ENCODE results near the gene ANAPC2. TPM values are rescaled to one million over a fixed set of nuclear protein-coding genes. Genes with fewer than 3 reads are reported as not detected.
"Not testable (repeated sequence)": the region's sequence is repeated elsewhere in the genome, so short reads cannot be mapped to it uniquely, and the experiment has no call there.

The ANAPC2 gene
- total RNA-seq, 1 donor from 2014 or later = 24.4 TPM

DNA sequence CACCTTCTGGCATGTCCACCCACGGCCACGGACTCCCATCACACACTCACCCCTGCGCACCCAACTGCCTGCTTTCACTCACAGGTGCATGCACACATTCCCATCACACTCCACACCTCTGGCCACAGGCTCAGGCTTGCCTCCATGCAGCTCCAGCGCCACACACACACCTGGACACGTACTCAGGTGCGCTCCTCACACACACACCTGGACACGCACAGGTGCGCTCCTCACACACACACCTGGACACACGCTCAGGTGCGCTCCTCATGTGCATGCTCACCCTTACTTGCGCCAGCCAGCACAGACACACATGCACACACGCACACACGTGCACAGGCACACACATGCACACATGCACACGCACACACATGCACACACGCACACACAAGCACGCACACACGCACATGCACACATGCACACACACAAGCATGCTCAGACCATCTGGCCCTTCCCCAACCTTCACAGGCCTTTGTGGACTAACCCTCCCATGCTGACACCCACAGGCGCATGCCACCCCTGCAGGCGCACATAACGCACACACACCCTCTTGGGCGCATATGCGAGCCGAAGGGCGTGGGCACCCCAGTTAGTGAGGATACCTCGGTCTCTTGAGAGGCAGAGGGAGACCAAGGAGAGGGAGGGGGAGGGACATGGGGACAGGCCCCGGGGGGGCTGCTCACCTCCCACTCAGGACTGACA is 41.1 kb downstream of the ANAPC2 start:
- DNase-seq (ENCODE audit: low read depth, low spot score) = no peak

DNA sequence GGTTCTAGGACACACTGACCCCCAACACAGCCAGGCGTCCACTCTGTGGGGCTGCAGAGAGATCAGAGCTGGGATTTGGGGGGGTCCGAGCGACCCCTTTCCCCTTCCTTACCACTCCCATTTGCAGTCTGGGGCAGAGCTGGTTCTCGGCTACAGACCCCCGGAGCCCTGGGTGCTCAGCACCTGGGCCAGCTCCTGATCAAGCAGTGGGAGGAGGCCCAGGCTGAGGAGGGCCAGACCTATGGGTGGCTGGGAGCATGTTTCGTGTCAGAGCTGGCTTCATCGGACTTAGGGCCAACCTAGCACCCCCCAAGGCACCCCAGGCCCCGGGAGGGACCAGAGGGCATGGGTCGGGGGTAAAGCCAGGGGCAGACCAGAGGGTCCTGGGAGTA is 41.8 kb downstream of the ANAPC2 start:
- DNase-seq (ENCODE audit: low read depth, low spot score) = no peak

DNA sequence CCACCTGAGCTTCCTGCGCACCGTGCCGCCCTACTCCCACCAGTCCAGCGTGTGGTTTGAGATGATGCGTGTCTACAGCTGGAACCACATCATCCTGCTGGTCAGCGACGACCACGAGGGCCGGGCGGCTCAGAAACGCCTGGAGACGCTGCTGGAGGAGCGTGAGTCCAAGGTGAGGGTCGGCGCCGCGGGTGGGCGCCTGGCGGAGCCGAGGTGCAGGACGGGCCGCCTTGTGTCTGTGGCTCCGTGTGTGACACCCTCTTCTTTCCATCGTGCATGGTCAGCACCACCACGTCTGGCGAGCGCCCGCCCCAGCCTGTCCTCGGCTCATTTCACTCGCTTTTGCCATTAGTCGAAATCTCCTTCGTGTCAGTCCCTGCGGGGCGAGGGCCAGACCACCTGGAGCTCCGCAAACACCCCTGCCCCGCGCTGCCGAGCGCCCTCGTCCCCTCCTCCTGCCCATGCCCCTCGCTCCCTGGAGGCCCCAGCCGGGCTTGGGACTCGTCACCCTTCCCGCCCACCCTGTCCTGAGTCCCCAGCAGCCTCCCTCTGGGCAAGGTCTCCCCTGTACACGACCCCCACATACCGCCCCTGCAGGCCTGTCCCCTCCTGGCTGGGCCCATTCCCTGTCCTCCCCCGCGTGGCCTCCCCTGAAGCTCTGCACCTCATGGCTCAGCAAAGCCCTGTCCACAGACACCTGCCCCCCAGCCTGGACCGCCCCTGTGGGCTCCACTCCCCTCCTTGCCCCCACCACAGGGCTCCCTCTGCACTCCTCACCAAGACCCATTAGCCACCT is 42.4 kb downstream of the ANAPC2 start:
- no peak for DNase-seq (ENCODE audit: low read depth, low spot score)

DNA sequence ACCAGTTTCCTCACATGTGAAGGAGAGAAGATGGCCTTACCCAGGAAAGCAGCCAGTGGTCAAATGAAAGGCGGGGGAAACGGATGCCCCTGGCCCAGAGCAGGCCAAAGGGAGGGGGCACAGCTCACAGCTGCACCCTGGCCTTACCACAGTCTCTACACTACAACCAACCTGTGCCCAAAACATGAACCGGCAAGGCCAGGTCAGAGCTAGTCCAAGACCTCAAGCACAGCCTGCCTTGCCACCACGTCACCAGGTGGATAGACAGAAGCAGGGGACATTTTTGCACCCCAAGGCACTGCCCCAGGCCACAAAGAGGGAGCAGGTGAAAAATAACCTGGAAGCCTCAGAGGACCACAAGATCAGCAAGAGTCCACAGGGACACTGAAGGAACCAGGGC is 44.9 kb downstream of the ANAPC2 start:
- DNase-seq (ENCODE audit: low read depth, low spot score) = no peak

DNA sequence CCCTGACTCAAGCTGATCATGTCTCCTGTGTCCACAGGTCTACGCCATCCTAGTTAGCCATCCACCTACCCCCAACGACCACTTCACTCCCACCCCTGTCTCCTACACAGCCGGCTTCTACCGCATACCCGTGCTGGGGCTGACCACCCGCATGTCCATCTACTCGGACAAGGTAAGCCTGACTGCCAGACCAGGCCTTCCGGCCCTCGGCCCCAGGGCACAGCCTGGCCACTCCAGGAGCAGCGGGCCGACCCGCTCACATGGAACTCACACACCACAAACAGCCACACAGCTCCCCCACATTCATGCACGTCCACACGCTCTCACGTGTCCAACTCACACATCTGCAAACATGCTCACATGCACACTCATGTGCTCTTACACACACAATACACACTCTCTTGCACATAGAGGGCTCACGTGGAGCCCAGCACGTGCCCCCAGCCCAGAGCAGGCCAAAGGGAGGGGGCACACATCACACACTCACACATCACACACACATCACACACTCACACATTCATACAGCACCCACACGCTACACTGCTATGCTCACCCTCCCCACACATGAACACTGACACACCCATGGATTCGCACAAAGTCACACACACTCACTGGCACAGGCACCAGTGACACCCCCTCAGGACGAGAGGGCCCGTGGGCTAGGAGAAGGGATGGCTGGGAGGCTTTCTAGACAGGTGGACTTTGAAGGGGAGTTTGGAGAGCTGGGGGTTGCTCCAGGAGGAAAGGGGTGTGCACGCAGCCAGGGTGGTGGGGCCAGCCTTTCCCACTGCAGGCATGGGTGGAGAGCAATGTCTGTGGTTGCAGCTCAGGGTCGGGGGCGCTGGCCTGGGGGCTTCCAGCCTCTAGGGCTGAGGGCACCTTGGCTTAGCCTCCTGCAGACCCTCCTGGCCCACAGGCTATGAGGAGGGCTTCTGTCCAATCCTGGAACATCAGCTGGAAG is 46.1 kb downstream of the ANAPC2 start:
- no peak for DNase-seq (ENCODE audit: low read depth, low spot score)

DNA sequence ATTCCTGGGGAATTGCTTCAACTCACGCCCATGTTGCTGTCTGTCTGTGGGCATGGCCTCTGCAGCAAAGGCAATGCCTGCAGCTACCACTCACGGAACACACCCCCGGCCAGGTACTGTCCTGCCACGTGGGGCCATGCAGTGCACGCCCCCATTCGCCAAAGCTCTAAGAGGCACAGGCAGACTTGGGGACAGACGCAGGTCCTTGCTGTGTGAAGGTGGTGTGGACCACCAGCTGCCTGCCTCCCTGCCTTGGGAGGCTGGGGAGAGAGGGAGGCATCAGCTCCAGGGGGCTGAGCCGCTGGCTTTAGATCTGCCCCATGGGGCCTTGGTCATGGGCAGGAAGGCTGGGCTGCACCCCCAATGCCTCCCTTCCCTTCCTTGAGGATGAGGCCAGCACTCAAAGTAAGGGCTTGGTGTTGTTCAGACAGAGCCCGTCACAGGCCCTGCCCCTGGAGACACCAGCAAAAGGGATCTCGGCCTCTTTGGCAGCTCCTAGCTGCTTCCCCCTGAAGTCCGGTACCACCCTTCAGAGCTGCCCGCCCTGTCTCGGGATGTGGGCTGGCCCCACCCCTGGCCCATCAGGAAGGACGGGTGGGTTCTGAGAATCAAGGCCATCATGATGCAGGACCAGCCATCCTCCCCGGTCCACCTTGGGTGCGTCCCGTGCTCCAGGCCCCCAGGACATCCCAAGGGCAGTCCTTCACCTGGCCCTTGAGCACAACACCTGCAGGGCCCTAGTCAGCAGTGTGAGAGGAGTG is 47.1 kb downstream of the ANAPC2 start:
- no peak for DNase-seq (ENCODE audit: low read depth, low spot score)

DNA sequence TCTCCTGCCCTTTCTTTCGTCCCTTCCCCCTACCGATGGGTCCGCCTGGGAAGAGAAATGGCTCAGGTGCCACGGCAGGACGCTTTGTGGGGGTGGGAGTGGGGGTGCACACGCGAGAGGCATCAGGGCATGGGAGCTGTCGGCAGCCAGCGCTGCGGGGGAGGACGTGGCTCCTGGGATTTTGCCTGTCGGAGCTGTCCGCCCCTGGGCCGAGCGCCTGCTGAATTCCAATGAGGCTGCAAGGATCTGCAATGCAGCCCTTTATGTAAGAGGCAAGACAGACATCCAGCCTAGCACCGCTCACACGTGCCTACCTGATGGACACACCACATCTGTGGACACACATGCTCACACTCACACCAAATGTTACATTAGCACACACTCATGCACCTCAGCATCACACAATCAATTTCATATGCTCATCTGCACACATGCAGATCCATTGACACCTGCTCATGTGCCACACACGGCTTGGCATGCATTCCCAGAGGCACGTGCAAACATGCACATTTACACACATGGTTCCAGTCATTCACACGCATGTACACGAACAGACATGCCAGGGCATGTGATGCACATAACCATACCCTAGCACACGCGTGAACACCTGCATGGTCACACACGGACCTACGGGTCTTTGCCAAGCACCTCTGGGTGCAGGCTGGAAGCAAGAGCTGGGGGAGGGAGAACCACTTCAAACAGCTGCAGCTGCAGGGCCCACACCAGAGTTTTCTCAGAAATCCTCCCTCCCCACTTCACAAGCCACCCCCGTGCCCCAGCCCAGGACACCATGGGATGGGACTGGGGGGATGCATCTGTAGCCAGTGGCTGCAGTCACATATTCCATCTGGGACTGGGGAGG is 48.0 kb downstream of the ANAPC2 start:
- no peak for DNase-seq (ENCODE audit: low read depth, low spot score)

DNA sequence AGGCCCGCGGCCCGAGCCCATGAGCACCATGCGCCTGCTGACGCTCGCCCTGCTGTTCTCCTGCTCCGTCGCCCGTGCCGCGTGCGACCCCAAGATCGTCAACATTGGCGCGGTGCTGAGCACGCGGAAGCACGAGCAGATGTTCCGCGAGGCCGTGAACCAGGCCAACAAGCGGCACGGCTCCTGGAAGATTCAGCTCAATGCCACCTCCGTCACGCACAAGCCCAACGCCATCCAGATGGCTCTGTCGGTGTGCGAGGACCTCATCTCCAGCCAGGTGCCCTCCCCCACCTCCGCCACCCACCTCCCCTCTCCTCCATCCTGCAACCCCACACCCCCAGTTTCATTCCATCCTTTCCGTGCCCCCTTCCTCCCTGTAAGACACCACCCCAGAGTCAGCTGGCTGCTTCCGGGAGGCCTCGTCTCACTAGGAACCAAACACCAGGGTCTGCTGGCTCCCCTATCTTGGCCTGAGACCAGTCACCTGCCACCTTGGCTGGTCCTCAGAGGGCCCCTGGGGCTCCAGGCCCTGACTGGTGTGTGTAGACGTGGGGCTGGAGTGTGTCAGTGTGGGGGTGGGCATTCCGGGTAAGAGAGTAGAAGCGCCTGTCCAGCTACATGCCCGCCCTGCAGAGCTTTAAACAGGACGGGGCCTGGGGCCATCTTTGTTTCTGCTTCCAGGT is 48.8 kb downstream of the ANAPC2 start:
- DNase-seq (ENCODE audit: low read depth, low spot score) = no peak

DNA sequence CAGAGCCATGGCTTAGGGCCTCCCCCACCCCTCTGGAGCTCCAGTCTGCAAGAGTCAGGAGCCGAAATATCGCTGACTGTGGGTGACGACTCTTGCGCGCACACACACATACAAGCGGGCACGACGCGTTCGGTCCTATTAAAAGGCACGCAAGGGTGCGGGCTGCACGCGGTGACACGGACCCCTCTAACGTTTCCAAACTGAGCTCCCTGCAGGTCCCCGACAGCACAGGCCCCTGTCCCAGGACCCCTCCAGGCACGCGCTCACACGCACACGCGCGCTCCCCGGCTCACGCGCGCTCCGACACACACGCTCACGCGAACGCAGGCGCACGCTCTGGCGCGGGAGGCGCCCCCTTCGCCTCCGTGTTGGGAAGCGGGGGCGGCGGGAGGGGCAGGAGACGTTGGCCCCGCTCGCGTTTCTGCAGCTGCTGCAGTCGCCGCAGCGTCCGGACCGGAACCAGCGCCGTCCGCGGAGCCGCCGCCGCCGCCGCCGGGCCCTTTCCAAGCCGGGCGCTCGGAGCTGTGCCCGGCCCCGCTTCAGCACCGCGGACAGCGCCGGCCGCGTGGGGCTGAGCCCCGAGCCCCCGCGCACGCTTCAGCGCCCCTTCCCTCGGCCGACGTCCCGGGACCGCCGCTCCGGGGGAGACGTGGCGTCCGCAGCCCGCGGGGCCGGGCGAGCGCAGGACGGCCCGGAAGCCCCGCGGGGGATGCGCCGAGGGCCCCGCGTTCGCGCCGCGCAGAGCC is 49.5 kb downstream of the ANAPC2 start, which contains the start of gene GRIN1:
TSS of gene GRIN1 (plus strand) at position 433 of the 746 bp plus-strand sequence. CDS start 333 bp downstream, outside the sequence.
- no peak for DNase-seq (ENCODE audit: low read depth, low spot score)

DNA sequence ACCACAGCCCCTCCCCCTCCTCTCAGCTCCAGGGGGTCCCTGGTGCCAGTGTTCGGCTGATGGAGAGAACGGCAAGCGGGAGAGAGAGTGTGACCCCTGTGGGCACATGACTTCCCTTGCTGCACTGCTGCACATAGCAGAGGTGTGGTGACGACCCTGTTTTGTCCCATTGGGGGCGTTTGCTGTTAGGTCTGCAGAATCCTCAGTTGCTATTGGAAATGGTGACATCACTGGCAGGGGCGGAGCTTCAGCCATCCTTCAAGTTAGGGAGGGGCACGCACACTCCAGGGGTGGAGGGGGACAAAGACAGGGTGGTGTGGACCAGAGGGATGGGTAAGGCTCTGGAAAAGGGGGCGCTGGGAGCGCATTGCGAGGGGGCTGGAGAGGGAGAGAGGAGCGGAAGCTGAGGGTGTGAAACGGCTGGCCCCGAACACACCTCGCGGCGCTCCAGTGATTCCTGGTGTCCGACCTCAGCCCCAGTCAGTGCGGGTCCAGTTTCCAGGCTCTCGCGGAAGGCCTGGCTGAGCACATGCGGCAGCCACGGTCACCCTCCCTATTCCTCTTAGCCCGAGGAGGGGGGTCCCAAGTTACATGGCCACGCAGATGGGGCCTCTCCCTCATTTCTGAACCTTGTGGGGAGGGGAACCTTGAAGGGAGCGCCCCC is 50.2 kb downstream of the ANAPC2 start:
- DNase-seq (ENCODE audit: low read depth, low spot score) = no peak

DNA sequence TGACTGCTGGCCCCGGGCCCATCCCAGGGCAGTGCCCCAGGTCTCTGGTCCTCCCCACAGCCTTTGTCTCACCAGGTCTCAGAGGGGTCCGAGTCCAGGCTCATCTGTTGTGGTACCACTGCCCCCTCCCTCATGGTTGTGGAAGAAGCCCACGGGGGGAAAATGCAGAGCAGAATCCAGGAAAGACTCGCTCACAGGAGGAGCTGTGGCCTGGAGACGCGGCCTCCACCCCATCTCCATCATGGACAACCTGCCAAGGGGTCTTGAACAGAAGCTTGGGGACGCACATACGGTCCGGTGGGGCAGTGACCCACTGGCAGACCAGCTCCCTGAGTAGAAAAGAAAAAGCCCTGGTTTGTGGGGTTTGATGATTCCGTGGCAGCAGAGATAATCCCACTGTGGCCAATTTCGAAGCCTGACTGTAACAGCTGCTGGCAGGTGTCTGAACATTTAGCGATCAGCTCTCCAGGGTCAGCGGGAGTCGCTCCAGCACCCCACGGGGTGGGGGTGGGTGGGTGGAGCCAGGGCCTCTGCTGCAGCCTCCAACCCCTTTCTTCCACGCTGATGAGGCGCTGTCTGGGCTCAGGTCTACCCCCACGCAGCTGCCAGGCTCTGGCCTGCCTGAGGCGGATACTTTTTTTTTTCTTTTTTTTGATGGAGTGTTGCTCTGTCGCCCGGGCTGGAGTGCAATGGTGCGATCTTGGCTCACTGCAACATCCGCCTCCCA is 51.3 kb downstream of the ANAPC2 start:
- no peak for DNase-seq (ENCODE audit: low read depth, low spot score)

DNA sequence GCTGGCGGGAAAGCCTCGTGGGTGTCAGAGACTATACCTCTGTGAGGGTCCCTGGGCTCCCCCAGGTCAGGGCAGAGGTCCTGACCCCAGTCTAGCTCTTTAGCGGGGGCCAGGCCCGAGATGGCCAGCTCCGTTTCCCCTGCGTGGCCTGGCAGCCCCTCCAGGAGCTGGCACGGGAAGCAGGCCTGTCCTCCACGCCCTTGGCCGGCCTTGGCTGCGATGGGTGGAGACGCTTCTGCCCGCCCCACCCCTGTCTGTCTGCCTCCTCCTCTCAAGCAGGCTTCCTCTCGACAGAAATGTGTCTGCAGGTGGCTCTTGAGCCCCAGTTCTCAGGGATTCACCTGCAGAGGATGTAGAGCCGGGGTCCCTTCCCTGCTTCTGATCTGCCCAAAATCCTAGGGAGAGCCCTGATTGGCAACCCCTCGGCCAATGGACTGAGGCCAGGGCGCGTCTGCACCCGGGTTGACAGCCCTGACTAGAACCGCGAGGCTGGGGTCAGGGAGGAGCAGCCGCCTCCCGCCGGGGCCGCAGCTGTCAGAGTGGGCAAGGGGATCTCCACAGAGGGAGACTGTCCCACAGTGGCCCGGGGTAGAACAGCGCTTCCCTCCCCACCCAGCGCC is 52.0 kb downstream of the ANAPC2 start:
- no peak for DNase-seq (ENCODE audit: low read depth, low spot score)

DNA sequence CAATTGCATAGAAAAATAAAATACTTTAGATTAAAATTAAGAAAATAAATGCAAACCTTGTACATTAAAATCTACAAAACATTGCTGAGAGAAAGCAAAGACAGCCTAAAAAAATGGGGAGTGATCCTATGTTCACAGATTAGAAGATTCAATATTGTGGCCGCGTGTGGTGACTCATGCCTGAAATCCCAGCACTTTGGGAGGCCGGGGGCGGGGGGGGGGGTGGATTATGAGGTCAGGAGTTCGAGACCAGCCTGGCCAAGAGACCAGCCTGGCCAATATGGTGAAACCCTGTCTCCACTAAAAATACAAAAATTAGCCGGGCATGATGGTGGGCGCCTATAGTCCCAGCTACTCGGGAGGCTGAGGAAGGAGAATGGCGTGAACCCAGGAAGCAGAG is 53.2 kb downstream of the ANAPC2 start:
- DNase-seq (ENCODE audit: low read depth, low spot score) = not testable (repeated sequence)

DNA sequence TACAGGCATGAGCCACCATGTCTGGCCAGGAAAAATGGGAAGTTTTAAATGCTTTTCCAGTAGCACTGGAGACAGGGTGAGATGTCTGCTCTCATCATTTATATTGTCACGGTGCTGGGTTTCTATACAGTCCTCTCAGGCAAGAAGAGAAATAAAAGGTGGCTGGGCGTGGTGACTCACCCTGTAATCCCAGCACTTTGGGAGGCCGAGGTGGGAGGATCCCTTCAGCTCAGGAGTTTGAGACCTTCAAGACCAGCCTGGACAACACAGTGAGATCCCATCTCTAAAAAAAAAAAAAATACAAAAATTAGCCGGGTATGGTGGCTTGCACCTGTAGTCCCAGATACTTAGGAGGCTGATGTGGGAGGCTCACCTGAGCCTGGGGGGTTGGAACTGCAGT is 54.2 kb downstream of the ANAPC2 start:
- DNase-seq (ENCODE audit: low read depth, low spot score) = no peak

DNA sequence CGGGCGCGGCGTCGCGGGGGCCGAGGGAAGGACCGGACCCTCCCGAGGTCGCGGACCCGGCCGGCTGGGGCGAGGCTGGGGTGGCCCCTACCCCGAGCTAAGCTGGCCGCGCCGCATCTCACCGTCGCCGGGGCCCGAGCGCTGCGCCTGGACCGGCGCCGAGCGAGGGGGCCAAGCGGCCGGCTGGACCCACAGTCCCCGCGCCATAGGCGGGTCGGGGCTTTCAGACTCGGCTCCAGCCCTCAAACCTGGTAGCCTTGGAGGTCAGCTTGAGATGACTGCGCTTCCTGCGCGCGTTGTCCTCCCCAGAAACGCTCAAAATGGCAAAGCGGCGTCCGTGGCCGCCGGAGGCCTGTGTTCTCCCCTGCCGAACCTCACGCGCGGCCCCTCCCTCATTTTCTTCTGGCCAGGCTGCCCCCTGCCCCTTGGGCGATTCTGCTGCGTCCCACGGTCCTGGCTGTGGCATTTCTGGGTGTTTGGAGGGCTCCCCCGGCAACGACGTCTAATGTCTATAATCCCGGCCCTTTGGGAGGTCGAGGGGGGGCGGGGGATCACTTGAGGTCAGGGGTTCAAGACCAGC is 58.1 kb downstream of the ANAPC2 start:
- DNase-seq (ENCODE audit: low read depth, low spot score) = no peak

DNA sequence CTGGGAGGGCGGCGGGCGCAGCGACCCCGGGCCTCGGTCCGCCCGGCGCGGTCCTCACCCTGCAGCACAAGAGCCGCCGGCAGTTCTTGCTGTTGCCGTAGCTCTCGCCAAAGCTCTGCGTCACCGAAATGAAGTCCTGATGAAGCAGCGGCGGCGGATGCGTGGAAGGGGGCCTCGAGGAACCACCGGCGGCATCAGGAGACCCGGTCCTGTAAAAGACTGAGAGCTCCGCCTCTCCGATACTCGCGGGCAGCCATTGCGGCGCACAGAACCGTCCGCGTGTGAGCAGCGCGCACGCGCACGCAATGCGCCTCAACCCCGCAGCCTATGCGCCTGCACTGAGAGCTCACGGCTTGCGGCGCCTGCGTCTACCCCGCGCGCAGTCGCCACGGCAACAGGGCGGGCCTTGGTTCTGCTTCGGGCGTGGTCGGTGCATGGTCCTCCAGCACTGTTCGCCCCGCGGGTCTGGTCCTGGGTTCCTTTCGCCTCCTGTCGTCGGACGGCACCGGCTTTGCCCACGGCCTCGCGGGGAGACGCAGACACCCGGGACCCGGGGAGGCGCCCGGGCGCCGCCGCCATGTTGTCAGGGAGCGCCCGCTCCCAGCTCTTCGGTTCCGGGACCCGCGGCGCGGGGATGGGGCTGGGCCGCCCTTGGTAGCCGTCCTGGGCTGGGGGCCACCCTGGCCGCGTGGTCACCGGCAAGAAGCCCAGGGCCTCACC is 58.7 kb downstream of the ANAPC2 start:
- DNase-seq (ENCODE audit: low read depth, low spot score) = peak; percentile 66

All from pulmonary artery endothelial cell (primary cell).